ENCODE results near the gene WAC.
"Not testable (repeated sequence)": the region's sequence is repeated elsewhere in the genome, so short reads cannot be mapped to it uniquely, and the experiment has no call there.

Gene WAC

DNA sequence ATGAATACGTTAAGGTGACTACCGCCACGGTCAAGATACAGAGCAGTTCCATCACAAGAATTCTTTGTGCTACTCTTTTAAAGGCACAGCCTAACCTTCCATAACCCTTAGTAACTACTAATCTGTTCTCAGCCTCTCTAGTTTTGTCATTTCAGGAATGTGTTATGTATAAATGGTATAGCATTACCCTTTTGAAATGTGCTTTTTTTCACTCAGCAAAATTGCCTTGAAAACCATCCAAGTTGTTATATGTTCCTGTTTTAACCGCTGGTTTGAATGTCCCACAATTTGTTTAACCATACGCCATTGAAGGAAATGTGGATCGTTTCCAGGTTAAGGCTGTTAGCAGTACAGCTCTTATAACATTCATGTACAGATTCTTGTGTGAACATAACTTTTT is 32.0 kb downstream of the WAC start:
- no peak for DNase-seq (ENCODE audit: low read depth in 2 of 2)

DNA sequence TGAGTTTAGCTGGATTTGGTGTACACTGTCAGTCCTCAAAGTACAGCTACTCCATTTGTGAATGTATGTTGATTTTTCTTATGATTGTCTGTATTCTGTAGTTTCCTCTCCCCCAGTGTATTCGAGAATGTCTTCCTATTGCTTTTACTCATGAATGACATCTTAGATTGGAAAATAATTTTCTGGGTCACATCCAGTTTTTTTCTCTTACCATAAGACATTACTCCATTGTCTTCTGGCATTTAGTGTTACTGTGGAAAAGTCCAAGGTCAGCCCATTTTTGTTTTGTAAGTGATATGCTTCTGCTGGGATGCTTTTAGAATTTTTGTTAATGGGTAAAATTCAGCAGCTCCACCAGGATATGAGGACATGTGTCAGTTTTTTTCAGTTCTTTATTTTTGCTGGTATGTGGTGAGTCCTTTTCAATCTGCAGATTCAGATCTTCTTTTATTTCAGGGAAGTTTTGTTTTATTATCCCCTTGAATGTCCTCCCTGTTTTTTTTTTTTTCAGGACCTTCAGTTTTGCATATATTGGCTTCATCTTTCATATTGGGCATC is 33.6 kb downstream of the WAC start:
- no peak for DNase-seq (ENCODE audit: low read depth in 2 of 2)

DNA sequence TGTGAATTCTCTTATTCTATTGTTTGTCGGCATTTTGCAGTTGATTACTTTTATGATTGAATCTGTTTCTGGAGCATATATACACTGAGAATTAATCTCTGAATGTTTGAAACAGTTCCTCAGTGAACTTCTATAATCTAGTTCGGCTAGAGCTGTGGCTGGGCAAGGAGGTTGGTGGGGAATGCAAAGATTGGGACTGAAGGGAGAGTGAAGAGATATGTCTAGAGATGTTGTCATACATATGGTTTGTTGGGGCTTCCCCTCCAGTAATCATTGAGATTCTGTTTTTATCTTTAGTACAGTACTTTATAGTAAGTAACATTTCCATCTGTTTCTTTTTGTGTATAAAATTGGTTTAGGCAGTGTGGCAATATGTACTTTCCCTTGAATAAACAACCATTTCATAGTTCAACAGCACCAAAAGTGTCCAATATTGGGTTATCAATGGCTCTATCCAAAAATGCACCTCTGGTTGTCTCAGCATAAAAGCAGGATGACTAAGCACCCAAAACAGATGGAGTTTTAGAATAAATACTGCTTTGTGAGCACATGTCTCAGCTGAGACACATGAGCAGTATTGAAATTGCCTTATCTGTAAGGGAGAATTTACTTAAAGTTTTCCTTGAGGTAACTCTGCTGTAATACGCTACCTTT is 36.7 kb downstream of the WAC start:
- DNase-seq (ENCODE audit: low read depth in 2 of 2), result no peak

DNA sequence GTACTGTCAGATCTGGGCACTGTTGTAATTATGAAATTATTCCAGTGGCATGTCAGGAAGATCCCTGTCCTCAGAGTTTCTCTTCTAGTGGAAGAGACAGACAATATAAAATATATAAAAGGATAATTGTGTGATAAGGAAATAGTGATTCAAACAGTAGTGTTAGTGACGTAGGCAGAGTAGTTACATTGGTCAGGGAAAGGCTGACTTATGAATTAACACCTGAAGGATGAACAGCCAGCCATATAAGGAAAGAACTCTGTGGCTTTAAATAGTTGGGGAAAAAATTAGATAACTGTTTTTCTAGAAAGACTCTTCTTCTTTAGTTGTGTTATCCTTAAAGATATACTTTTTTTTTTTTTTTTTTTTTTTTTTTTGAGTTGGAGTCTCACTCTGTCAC is 37.7 kb downstream of the WAC start:
- DNase-seq (ENCODE audit: low read depth in 2 of 2), result no peak

DNA sequence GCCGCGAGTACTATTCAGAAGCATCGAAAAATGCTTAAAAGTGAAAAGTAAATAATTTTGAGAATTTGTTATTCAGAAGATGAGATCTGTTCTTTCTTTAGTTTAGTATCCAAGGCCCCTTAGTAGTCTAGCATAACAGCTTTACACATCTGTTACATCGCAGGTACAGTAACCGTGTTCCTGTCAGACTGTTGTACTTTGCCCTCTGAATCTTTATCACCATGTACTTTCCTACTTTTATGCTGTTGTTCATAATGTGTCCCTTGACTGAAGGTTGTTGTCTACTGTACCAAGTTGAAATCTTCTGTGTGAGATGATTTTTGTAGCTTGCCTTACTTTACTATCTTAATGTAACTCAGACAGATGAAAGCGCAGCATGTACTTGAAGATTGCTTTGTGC is 38.3 kb downstream of the WAC start:
- no peak for DNase-seq (ENCODE audit: low read depth in 2 of 2)

- not testable (repeated sequence) for DNase-seq (ENCODE audit: low read depth in 2 of 2)
These were observed 41.3 kb downstream of the WAC start for GRCh38 chr10:28574214-28574613.

- DNase-seq (ENCODE audit: low read depth in 2 of 2), result no peak
These were observed 42.9 kb downstream of the WAC start for GRCh38 chr10:28575852-28576251.

- no peak for DNase-seq (ENCODE audit: low read depth in 2 of 2)
These were observed 44.6 kb downstream of the WAC start for GRCh38 chr10:28577506-28577905.

DNA sequence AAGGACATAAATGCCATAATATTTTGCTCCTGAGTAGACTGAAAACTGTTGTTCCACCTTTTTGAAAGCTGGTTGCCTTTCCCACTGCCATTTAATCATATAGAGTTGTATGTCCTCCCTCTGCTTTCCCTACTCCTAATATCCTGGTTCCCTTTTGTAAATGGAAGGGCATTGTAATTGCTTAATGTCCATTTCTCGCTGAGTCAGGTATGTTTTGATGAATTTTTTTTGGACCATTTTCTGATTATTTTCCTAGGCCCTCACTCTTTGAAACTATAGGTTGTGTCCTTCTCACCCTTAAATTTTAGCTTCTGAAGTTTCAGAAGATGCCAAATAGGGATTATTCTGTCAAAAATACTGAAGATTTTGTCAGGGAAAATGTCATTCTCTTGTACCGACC is 45.5 kb downstream of the WAC start:
- no peak for DNase-seq (ENCODE audit: low read depth in 2 of 2)

DNA sequence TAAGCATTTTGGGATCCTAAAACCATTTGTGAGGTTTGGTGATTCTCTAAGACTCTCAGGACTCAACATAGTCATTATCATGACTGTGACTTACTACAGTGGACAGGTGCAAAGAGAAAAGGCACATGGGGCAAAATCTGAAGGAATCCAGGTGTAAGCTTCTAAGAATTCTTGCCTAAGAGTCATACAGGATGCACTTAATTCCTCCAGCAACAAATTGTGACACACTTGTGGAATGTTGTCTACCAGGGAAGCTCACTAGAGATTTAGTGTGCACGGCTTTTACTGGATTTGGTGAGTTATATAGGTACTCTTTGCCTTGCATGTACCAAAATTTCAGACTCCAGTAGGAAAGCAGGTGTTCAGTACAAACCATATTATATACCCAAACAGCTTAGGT is 47.9 kb downstream of the WAC start:
- DNase-seq (ENCODE audit: low read depth in 2 of 2), result no peak

DNA sequence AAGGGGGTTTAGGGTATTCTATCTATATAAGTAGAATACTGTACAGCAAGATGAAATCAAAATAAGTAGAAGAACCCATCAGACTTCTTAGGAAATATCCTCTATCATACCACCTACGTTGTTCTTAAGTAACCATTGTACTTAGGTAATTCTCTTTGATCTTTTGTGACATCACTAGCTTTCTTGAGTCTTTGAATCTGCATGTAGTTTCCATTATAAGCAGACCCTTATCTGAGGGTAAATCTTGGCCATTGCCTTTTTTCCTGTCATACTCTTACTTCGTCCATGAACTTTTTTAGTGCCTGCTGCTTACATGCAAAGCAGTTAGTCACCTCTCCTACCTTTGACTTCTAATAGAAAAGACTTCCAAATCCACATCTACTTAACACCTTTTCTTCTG is 49.0 kb downstream of the WAC start:
- no peak for DNase-seq (ENCODE audit: low read depth in 2 of 2)

DNA sequence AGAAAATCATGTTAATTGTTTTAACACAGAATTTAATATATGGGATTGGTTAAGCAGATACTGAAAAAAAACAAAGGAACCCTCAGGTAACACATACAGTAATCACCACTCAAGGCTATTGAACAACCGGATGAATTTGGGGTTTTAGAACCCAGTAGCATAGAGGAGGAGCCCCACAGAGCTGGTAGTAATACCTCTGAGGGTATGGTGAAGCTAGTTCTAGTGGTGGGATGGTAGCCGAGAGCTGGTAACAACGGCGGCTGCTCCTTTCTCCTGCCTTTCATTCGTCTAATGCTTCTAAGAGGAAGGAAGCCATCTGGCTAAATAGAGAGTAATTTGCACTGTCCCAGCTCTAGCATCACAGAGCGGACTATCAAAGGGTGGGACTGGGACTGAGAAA is 52.2 kb downstream of the WAC start:
- no peak for DNase-seq (ENCODE audit: low read depth in 2 of 2)

GRCh38 chr10:28586176-28586575 is 53.3 kb downstream of the WAC start:
- DNase-seq (ENCODE audit: low read depth in 2 of 2), result no peak

GRCh38 chr10:28587270-28587969 is 54.5 kb downstream of the WAC start:
- DNase-seq (ENCODE audit: low read depth in 2 of 2), result no peak

DNA sequence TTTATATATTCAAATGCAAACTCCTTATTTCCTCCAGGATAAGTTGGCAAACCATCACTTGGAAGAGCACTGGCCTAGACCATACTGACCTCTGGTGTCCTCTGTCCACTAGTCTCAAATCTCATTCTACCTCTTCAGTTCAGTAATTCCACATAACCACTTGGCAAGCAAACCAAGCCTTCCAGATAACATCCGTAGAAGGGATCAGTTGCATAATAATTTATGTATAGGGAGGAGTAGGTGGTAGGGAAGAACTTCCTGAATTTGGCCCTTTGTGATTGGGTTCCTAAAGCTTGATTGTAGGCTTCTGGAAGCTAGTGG is 55.0 kb downstream of the WAC start:
- DNase-seq (ENCODE audit: low read depth in 2 of 2), result no peak

DNA sequence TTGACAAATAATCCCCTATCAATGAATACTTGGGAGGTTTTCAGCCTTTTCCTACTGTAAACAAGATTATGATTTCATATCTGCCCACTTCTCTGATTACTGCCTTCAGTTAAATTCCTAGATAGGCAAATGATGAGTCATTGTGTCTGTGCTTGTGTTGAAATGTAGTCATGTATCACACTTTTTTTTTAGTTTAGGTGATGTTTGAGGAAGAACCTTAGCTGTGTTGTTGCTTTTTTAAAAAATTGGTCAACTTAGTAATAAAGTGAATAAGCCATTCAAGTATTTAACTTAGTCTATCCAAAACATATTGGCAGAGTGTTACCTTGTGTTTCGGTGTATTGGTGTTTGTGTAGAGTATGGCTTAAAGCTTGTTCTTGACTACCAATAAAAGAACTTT is 60.0 kb downstream of the WAC start:
- no peak for DNase-seq (ENCODE audit: low read depth in 2 of 2)

DNA sequence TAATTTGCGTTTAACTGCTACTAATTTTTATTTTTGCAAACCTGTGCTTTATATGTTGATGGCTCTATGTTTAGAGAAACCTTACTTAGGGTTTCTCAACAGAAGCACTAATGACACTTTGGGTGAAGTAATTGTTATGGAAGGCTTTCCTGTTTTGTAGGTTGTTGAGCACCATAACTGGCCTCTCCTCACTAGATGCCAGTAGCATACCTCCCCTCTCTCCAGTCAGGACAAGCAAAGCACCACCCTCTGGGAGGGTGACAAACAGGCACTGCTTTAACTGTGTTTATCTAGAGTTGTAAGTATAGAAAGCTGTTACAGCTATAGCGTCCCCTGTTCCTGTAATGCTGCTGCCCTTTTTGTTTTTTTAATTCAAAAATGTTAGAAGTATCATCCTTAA is 60.9 kb downstream of the WAC start:
- no peak for DNase-seq (ENCODE audit: low read depth in 2 of 2)

GRCh38 chr10:28594406-28594805 is 61.5 kb downstream of the WAC start:
- DNase-seq (ENCODE audit: low read depth in 2 of 2), result no peak

DNA sequence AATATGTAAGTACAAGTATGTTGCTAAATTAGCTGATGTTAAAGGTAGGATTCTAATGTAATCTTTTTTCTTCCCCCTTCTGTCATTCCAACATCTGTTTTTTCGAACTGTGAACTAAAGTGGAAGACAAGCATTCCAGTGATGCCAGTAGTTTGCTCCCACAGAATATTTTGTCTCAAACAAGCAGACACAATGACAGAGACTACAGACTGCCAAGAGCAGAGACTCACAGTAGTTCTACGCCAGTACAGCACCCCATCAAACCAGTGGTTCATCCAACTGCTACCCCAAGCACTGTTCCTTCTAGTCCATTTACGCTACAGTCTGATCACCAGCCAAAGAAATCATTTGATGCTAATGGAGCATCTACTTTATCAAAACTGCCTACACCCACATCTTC is 62.7 kb downstream of the WAC start:
- DNase-seq (ENCODE audit: low read depth in 2 of 2), result no peak

DNA sequence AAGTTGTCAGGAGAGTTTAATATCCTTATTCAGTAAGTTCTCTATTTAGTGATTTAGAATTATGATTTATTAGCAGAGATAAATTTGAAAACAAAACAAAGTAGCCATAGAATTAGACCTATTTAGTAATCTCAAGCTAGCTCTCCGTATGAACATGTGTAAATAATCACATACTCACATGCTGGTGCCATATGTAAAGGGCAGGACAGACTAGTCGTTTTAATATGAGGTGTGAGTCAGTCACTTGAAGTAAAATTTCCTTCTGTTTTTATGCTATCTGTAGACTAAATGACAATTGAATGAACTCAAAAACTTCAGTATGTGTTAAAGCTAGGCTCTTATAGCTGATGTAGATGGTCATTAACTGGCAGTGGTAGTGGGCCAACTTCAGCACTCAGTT is 67.1 kb downstream of the WAC start:
- DNase-seq (ENCODE audit: low read depth in 2 of 2), result no peak

- DNase-seq (ENCODE audit: low read depth in 2 of 2), result no peak
These were observed 68.1 kb downstream of the WAC start for GRCh38 chr10:28601012-28601411.

DNA sequence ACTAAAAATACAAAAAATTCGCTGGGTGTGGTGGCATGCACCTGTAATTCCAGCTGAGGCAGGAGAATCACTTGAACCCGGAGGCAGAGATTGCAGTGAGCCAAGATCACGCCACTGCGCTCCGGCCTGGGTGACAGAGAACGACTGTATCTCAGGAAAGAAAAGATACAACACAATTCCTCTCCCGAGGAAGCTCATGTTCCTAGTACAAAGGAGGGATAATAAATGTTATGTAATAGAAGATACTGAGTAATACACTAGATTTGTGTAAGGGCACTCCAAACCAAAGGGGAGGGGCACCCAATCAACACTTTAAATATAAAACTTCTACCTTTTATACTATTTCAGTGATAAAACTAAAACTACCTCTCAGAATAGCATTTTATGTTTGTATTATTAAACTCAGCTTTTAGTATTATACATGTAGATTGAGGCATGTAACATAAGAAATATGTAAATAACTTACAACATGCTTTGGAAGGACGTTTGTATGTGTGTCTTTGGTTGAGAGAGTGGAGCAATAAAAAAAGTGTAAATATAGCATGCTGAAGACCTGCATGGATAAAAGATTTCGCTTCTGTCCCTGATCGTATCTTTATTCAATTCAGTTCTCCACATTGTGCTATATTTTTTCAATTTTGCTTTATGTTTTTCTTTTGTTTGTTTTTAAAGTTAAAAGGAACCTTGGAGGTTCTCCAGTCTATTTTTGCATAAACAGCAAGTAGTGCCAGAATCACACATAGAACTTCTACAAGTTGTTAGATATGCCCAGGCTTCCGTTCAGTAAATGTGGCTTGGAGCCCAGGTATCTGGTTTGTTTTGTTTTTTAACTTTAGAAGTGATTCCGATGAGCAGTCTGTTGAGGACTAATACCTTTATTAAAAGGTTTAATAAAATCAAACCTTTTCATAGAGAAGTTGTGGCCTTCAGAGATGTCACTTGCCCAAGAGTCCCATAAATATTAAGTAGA is 71.9 kb downstream of the WAC start:
- DNase-seq (ENCODE audit: low read depth in 2 of 2), result no peak

DNA sequence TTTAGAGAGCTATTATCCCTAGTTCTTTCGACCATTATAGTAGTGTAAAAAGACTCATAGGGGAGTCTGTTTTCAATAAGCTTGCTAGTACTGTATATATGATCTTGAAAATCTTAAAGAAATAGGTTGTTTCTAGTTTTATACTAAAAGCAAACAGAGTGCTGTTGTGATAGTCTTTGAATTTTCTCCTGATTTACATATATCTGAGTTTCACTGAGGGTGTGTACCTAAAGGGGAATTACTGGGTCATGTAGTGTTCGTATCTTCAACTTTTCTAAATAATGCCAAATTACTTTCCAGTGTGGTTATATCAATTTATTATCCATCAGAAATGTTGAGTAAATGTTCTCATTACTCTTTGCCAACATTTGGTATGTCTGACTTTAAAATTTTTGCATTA is 73.7 kb downstream of the WAC start:
- no peak for DNase-seq (ENCODE audit: low read depth in 2 of 2)
